Measurements from ENCODE around the gene CALD1.

DNA sequence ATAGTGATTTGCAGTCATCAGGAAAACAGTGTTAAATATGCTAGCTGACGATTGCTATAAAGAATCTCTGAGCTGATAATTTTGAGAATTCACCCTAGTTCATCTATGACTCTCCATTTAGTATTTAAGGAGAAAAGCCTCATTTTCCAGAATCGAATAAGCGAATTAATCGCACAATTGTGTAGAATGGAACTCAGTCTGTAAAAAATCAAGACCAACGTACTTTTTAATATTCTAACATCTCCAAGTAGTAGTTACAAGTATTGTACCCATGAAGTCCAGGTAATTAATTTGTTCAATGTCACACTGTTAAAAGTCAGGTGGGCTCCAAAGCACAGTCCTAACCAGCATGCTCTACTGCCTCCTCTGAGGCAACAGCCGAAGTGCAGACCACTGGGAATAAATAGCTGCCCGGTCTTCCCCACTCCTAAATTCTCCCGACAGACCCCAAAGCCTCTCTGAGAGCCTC, 206.5 kb downstream of the CALD1 start:
- TF ChIP-seq, protein P1, sequence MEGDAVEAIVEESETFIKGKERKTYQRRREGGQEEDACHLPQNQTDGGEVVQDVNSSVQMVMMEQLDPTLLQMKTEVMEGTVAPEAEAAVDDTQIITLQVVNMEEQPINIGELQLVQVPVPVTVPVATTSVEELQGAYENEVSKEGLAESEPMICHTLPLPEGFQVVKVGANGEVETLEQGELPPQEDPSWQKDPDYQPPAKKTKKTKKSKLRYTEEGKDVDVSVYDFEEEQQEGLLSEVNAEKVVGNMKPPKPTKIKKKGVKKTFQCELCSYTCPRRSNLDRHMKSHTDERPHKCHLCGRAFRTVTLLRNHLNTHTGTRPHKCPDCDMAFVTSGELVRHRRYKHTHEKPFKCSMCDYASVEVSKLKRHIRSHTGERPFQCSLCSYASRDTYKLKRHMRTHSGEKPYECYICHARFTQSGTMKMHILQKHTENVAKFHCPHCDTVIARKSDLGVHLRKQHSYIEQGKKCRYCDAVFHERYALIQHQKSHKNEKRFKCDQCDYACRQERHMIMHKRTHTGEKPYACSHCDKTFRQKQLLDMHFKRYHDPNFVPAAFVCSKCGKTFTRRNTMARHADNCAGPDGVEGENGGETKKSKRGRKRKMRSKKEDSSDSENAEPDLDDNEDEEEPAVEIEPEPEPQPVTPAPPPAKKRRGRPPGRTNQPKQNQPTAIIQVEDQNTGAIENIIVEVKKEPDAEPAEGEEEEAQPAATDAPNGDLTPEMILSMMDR (IDR thresholded peaks at IDR 0.05) = no peak
- TF ChIP-seq, protein P2, sequence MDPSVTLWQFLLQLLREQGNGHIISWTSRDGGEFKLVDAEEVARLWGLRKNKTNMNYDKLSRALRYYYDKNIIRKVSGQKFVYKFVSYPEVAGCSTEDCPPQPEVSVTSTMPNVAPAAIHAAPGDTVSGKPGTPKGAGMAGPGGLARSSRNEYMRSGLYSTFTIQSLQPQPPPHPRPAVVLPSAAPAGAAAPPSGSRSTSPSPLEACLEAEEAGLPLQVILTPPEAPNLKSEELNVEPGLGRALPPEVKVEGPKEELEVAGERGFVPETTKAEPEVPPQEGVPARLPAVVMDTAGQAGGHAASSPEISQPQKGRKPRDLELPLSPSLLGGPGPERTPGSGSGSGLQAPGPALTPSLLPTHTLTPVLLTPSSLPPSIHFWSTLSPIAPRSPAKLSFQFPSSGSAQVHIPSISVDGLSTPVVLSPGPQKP (IDR thresholded peaks at IDR 0.05; ENCODE audit: low read depth, low read length) = no peak
- TF ChIP-seq MYC (IDR thresholded peaks at IDR 0.05; ENCODE audit: borderline replicate concordance, low read length) = no peak
- TF ChIP-seq EHMT2 (IDR thresholded peaks at IDR 0.05; ENCODE audit: low read depth) = no peak
- no peak for TF ChIP-seq MAZ (IDR thresholded peaks at IDR 0.05; ENCODE audit: borderline replicate concordance, low read depth, low read length)

Data from A549 (cell line).